Urinary bladder (tissue), 4 donors: ENCODE results near the gene SLC41A3. TPM values are rescaled to one million over a fixed set of nuclear protein-coding genes. Genes with fewer than 3 reads are reported as not detected.

Source experiments
- DNase-seq: peaks from one replicate; pipeline ENCODE4 v3.0.0-alpha.2; 2015; ENCODE audit errors: extremely low spot score
- H3K27ac ChIP-seq: one replicate; pipeline ENCODE4 v1.5.1; 2013; ENCODE audit warnings: low read depth, mild to moderate bottlenecking, moderate library complexity
- H3K36me3 ChIP-seq: one replicate; pipeline ENCODE4 v1.6.1; 2013; ENCODE audit warnings: mild to moderate bottlenecking, moderate library complexity; ENCODE audit not compliant: insufficient read depth
- H3K4me1 ChIP-seq: one replicate; pipeline ENCODE4 v1.6.1; 2013; ENCODE audit warnings: mild to moderate bottlenecking, moderate library complexity; ENCODE audit not compliant: insufficient read depth
- H3K4me3 ChIP-seq: one replicate; pipeline ENCODE4 v1.5.1; 2013; ENCODE audit warnings: low read depth, low read length
- WGBS: extraction: QIAGEN DNeasy Blood & Tissue Kit; methylation state at CpG from one replicate; pipeline ENCODE4 v1.1.7; 2013; 5-methylcytosine and 5-hydroxymethylcytosine counted together
- polyA plus RNA-seq: library from polyadenylated mRNA; stranded (reverse); fragments of 200-250 nt; gene quantifications from one replicate; pipeline ENCODE4 v1.2.3, GENCODE V29; 2013
- total RNA-seq: library from RNA; depleted of rRNA; stranded (reverse); fragments of >200 nt; gene quantifications from one replicate; pipeline ENCODE4 v1.2.3, GENCODE V29; 2014
- donor health status: healthy with polysubstance abuse.
- donor health status: healthy.

The SLC41A3 gene
- total and polyA plus RNA-seq, 2 donors = 36.3 to 57.1 TPM

DNA sequence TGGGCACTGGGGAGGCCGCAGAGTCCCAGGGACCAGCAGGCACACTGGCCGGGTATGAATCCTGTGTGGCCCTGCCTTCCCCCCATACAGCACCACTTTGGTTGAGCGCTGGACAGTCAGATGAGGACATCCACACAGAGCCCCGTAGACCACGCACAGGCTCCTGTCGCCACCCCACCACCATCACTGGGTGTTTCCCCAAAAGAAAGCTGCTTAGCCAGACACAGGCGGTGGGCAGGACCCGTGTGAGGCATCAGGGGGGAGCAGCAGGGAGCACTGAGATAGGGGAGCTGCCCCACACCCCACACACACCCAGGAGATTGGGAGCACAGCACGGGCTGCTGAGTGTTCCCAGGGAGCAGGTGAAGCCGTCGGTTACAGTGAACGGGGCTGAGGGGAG, 42.4 kb upstream of the SLC41A3 start:
- no peaks in the 10 kb centered on the region for H3K4me1 ChIP-seq
- no peaks in the 10 kb centered on the region for H3K36me3 ChIP-seq
- DNase-seq = no peak

DNA sequence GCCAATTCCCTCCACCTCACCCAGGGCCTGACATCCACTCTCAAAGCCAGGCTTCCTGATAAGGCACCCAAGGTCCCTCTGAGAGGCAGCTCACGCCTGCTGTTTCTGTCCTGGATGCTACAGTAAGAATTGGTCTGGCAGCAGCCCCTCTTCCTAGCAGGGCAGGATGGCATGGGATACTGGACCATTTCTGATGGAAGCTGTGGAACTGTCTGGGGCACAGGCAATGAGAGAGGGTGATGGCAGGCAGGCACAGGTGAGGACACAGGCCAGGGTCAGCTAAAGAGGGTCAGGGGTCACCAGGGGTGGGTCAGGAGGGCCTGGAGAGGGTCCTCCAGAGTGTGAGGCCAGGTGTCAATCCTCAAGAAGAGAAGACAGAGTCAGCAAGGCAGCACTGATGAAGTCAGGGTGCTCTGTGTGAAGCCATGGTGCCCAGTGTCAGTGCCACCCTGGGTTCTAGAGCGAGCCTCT, 41.9 kb upstream of the SLC41A3 start:
- H3K27ac ChIP-seq = no peak overlapping the region
- H3K36me3 ChIP-seq = no peaks in the 10 kb centered on the region
- DNase-seq = no peak
- H3K4me1 ChIP-seq = no peaks in the 10 kb centered on the region
- WGBS = 78% methylated on average over 2 of the region's 2 CpGs
- no peak overlapping the region for H3K4me3 ChIP-seq

More for the DNA sequence above, 42.4 kb upstream of the SLC41A3 start:
- Histone ChIP-seq H3K27ac (no peak overlapping the region), H3K4me3 (no peak overlapping the region)
- 84% methylated on average over 12 of the region's 12 CpGs for WGBS

DNA sequence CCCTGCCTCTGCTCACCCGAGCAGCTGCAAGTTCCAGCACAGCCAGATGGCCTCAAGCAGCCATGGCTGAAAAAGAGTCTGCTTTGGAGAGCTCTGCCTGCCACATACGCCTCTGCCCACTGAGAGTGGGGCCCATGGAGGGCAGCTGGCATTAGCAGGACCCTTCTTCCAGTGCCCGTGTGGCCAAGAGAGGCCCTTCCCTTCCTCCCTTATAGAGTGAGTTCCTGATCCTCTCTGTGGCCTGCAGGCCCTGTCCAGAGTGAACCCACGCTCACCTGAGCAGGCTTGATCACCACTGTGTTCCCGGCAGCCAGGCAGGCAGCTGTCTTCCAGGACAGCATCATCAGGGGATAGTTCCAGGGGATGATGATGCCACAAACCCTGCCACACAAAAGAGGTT, 41.4 kb upstream of the SLC41A3 start:
- no peaks in the 10 kb centered on the region for H3K36me3 ChIP-seq
- no peak overlapping the region for H3K27ac ChIP-seq
- DNase-seq = no peak
- WGBS = 90% methylated on average over 5 of the region's 5 CpGs
- H3K4me1 ChIP-seq = no peaks in the 10 kb centered on the region
- H3K4me3 ChIP-seq = no peak overlapping the region

DNA sequence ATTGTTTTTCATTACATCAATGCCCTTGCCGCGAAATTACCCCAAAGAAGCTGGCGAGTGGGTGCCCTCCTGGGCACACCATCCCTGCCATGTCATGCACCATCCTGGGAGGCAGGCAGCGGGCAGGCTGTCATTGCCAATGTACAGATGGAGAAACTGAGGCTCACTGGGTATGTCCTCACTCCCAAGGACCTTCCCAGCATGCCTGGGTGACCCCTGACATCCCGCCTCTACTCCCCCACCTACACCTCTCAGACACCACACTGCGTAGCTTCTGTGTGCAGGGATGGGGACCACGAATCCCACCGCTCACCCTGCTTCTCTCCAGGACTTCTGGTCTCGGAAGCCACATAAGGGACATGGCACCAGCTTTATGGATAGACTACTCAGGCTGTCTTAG, 41.0 kb upstream of the SLC41A3 start:
- 88% methylated on average over 9 of the region's 9 CpGs for WGBS
- no peak for DNase-seq
- Histone ChIP-seq H3K27ac (no peak overlapping the region), H3K36me3 (no peaks in the 10 kb centered on the region), H3K4me3 (no peak overlapping the region), H3K4me1 (no peaks in the 10 kb centered on the region)

DNA sequence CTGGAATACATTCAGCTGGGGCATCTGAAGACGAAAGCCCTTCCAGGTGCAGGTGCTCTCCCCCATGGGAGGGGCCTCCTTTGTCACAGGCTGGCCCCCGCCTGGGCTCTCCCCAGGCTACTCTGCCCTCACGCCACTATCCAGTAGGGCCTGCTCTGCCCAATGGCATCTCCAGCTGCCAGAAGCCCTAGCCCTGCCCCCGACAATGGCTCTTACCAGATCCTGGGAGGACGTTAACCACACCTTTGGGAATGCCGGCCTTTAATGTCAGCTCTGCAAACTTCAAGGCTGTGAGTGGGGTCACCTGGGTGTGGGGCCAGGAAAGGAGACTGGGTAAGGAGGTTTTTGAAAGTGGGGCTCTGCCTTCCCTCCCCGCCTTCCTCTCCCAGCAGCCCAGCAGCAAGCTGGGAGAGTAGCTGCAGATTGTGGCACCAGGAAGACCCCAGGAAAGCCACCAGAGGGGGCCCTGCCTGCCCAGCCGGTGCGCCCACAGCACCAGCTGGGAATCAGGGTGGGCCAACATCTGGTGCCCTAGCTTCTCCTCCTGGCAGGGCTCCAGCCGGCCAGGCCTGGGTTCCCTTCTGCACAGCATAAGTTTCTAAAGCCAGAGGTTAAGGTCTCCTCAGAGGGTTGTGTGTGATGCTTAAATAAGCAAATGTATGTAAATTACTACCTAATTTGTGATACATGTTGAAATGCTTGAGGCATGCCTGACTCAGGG, 40.4 kb upstream of the SLC41A3 start:
- Histone ChIP-seq H3K36me3 (no peaks in the 10 kb centered on the region), H3K4me3 (no peak overlapping the region), H3K27ac (no peak overlapping the region), H3K4me1 (no peaks in the 10 kb centered on the region)
- no peak for DNase-seq
- 68% methylated on average over 10 of the region's 10 CpGs for WGBS

DNA sequence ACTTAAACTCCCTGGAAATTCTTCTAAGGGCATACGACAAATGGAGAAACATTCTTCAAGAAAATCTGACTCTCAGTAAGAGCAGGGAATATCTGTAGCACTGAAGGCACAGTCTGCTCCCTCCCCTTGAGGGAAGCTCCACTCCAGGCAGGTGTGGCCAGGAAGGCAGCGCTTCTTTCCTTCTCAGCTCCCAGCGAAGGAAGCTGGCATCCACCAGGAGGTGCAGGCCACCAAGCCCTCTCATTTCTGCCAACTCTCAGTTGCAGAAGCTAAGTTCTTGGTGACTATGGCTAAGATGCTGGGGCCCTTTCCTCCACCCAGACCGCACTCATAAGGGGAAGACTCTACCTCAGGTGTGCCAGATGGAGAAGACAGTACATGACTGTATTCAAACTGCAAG, 37.7 kb upstream of the SLC41A3 start:
- no peak for DNase-seq
- Histone ChIP-seq H3K4me3 (no peak overlapping the region), H3K36me3 (no peaks in the 10 kb centered on the region), H3K4me1 (no peaks in the 10 kb centered on the region), H3K27ac (no peak overlapping the region)
- WGBS = 92% methylated on average over 4 of the region's 4 CpGs

DNA sequence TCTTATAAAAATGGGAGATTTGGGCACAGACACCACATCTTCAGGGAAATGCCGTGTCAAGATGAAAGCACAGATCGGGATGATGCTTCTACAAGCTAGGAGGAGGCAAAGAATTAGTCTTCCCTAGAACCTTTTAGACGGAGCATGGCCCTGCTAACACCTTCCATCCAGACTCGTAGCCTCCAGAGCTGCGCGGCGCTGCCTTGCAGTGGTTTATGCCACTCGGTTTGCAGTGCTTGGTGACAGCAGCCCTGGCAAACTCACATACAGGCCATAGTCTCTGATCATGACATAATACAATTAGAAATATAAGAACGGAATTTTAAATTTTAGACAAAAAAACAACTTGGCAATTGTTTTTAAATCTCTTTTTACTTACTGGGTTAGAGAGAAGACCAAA, 37.1 kb upstream of the SLC41A3 start:
- DNase-seq = no peak
- WGBS = 93% methylated on average over 9 of the region's 9 CpGs
- Histone ChIP-seq H3K4me1 (no peaks in the 10 kb centered on the region), H3K36me3 (no peaks in the 10 kb centered on the region), H3K27ac (no peak overlapping the region), H3K4me3 (no peak overlapping the region)

DNA sequence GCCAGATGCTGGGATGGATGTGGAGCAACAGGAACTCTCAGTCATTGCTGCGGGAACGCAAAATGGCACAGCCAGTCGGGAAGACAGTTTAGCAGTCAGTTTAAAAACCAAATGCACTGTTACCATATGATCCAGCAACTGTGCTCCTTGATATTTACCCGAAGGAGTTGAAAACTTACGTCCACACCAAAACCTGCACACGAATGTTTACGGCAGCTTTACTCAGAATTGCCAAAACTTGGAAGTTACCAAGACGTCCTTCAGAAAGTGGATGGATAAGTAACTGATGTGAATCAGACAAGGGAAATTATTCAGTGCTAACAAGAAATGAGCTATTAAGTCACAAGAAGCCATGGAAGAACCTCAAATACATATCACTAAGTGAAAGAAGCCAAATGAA, 36.1 kb upstream of the SLC41A3 start:
- H3K4me3 ChIP-seq = no peak overlapping the region
- no peaks in the 10 kb centered on the region for H3K4me1 ChIP-seq
- H3K36me3 ChIP-seq = no peaks in the 10 kb centered on the region
- WGBS = 89% methylated on average over 8 of the region's 8 CpGs
- H3K27ac ChIP-seq = no peak overlapping the region
- no peak for DNase-seq

DNA sequence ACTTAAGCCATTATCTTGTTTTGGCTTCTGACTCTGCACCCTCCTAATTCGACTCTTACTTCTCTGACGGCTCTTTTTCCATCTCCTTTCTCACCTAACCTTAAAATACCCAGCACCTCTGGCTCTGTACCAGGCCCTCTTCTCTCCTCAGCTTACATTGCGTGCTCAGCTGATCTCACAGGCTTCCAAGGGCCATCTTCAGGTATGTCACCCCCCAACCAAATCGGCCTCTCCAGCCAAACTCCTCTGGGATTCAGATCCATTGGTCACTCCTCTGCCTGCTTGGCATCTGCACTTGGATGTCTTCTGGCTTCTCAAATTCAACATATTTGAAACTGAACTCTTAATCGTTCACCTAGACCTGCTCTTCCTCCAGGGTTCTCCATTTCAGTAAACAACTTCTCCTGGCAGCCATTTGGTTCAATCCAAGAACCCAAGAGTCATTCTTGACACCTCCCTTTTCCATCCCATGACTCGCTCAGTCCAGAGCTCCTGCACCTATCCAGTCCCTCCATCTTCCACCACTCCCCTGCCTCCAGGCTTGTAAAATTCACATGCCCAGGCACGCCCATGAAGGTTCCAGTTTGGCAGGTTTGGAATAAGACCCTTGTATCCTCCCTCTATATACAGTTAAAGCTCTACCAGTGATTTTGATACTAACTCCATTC, 35.2 kb upstream of the SLC41A3 start:
- no peak for DNase-seq
- Histone ChIP-seq H3K4me3 (no peak overlapping the region), H3K27ac (no peak overlapping the region), H3K4me1 (no peaks in the 10 kb centered on the region), H3K36me3 (no peaks in the 10 kb centered on the region)
- 83% methylated on average over 7 of the region's 7 CpGs for WGBS

DNA sequence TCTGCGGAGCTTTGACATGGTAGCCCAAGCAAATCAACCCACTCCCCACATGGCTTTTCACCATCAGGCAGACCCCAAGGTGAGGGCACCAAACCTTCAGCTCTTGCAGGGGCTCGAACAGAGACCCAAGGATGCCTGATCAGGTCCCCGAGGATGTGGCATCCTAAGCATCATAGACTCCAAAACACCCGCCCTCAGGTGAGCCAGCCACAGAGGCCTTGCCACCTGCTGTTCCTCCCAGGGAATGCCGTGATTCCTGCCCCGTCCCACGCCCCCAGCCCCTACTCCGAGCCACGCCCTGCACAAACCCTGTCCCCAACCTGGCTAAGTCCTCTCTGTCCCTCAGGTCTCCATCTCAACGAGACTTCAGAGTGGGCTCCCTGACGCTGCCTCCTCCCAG, 34.7 kb upstream of the SLC41A3 start:
- 86% methylated on average over 11 of the region's 11 CpGs for WGBS
- Histone ChIP-seq H3K27ac (no peak overlapping the region), H3K4me1 (no peaks in the 10 kb centered on the region), H3K4me3 (no peak overlapping the region), H3K36me3 (no peaks in the 10 kb centered on the region)
- no peak for DNase-seq

DNA sequence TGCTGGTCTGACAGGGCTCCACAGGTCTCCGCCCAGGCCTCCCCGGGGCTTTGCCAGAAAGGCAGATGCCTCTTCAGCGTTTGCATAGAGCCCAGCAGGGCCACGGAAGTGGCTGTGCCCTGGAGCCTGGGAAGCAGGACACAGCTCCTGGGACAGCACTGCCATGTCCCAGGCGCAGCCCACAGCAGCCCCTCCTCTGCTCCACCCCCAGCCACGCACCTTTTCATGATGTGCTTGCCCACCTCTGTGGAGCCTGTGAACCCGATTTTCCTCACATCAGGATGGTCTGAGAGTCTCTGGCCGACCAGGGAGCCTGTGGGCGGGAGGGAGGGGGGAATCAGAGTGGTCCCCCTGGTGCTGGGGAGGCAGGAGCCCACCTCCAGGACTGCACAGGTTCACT, 33.9 kb upstream of the SLC41A3 start:
- no peak overlapping the region for H3K4me3 ChIP-seq
- no peaks in the 10 kb centered on the region for H3K4me1 ChIP-seq
- WGBS = 72% methylated on average over 9 of the region's 9 CpGs
- no peaks in the 10 kb centered on the region for H3K36me3 ChIP-seq
- DNase-seq = no peak
- H3K27ac ChIP-seq = no peak overlapping the region

DNA sequence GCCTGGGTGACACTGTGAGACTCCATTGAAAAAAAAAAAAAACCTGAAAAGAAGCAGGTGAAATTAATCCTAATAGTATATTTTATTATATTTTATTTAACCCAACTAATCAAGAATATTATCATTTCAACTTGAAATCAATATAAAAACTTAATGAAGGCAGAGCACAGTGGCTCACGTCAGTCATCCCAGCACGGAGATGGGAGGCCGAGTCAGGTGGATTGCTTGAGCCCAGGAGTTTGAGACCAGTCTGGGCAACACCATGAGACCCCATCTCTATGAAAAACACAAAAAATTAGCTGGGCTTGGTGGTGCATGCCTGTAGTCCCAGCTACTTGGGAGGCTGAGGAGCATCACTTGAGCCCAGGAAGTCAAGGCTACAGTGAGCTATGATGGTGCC, 33.3 kb upstream of the SLC41A3 start:
- 93% methylated on average over 3 of the region's 3 CpGs for whole genome bisulfite sequencing
- Histone ChIP-seq H3K36me3 (no peaks in the 10 kb centered on the region), H3K27ac (no peak overlapping the region), H3K4me1 (no peaks in the 10 kb centered on the region), H3K4me3 (no peak overlapping the region)
- DNase-seq = no peak

DNA sequence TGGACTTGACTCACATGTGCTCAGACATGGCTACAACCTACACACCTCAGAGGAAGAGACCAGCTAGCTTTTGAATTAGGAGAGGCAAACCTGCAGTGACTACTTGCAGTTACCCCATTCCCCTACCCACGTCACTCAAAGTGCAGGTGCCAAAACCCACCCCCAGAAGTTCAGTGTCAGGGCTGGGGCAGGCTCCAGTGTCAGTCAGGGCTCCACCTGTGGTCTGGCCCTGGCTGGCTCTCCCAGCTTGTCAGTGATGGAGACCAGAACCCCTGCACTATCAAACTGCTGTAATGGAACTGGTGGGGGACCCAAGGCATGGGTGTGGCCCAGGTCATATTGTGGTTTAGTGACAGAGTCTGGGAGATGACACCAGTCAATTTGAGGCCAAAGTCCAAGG, 32.6 kb upstream of the SLC41A3 start:
- H3K4me3 ChIP-seq = no peak overlapping the region
- no peaks in the 10 kb centered on the region for H3K4me1 ChIP-seq
- DNase-seq = no peak
- no peaks in the 10 kb centered on the region for H3K36me3 ChIP-seq
- 96% methylated on average over 1 of the region's 1 CpG for WGBS
- no peak overlapping the region for H3K27ac ChIP-seq
